ENCODE measurements around the gene RHBDD1. TPM values are rescaled to one million over a fixed set of nuclear protein-coding genes. Genes with fewer than 3 reads are reported as not detected.

RHBDD1 gene, protein sequence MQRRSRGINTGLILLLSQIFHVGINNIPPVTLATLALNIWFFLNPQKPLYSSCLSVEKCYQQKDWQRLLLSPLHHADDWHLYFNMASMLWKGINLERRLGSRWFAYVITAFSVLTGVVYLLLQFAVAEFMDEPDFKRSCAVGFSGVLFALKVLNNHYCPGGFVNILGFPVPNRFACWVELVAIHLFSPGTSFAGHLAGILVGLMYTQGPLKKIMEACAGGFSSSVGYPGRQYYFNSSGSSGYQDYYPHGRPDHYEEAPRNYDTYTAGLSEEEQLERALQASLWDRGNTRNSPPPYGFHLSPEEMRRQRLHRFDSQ
- 34.7 TPM for total RNA-seq (2013)
- polyA plus RNA-seq (10 to 100 TPM in 2 of 3 donors, 1 to 10 TPM in 1; 8.1 to 19.5 (median 15.5) TPM), polyA minus RNA-seq (14.8 and 35.0 TPM in 2 replicates), total RNA-seq (13.4 to 29.1 (median 23.3) reads per million in 11 experiments)

DNA sequence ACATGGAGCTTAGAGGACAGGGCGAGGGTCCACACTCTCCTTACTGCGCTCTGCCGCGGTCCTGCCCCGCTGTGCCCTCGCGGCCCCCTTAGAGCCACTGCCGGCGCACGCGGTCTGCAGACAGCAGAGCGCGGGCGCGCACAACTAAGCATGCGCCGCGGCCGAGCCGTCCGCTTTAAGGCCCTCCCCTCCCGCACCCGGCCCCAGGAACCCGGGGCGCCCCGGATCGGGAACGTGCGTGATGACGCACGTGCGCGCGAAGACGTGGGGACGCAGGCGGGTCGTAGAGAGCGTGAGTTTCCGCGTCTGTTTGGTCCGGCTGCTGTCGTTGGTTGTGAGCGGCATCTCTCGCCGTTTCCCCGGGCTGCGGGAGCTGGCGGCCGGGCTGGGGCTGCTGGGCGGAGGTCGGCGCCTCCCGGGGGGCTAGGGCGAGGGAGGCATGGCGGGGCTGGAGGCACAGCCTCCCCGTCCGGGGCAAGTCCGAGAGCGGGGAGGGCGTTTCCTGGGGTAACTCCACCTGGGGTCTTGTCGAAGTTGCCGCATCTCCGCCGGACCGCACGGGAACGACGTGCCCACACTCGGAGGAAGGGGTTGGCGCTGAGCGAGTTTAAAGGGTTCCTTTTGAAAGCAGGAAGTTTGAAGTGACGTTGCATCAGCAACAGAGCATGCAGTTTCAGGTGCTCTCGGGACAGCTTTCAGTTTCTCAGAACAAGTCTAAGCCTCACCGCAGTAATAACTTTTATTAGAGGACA is at the start of gene RHBDD1:
RHBDD1 (plus strand) TSS at position 259 of the 752 bp plus-strand sequence. CDS start 28,640 bp downstream, outside the sequence.
- peaks cover 20% of the 10 kb centered on the region for H3K4me1 Mint-ChIP-seq

DNA sequence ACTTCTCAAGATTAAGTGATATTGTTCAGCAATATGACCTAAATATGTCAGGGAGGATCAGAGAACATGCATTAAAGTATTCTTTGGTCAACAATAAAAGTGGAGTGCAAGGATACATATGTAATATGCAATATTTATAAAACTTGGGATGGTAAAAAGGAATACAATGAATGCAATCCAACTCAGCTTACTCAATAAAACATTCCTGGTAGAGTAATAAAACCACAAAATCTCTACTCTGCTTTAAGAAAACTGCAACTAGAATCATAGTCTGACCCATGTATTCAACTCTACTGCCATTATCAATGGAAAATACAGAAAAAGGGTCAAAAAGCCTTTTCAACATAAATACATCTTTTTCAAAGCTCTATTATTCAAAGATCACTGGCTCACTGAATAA is 47.8 kb upstream of the RHBDD1 start:
- Histone ChIP-seq H3K4me1 (ENCODE audit: control insufficient read depth in 1 of 2, insufficient read depth in 2 of 2, low read length in 2 of 2) (peaks cover 14 to 21% of the 10 kb centered on the region in 2 donors), H3K4me2 (replicated peaks; ENCODE audit: extremely low read depth, low read length, poor library complexity, severe bottlenecking) (no peak overlapping the region), H3K9me3 (replicated peaks in 1 of 2; ENCODE audit: control insufficient read depth in 1 of 2, insufficient read depth in 1 of 2, low read length in 2 of 2) (no peaks in the 10 kb centered on the region), H3K9ac (ENCODE audit: insufficient read depth, low read length, poor library complexity, severe bottlenecking) (no peak overlapping the region), H2AFZ (ENCODE audit: insufficient read depth, low read depth, low read length, poor library complexity, severe bottlenecking) (no peak overlapping the region), H3K27me3 (ENCODE audit: control insufficient read depth in 2 of 2, insufficient read depth in 2 of 2, low read length in 2 of 2) (peaks cover 7% of the 10 kb centered on the region in 2 donors), H3K36me3 (replicated peaks in 1 of 2; ENCODE audit: control insufficient read depth in 1 of 2, insufficient read depth in 2 of 2, low read length in 2 of 2) (no peaks in the 10 kb centered on the region), H3K27ac (ENCODE audit: low read depth in 1 of 2, low read length in 2 of 2) (no peak overlapping the region), H3K79me2 (ENCODE audit: insufficient read depth, low read length) (no peaks in the 10 kb centered on the region), H4K20me1 (ENCODE audit: insufficient read depth, low read length) (no peaks in the 10 kb centered on the region), H3K4me3 (replicated peaks in 1 of 3; ENCODE audit: low read depth in 2 of 3, low read length in 3 of 3) (no peak overlapping the region)
- peaks cover 14% of the 10 kb centered on the region for H3K4me1 Mint-ChIP-seq
- H3K27me3 Mint-ChIP-seq (ENCODE audit: low read depth in 3 of 3) = peaks cover 2 to 9% (median 9%) of the 10 kb centered on the region in 3 donors
- no peaks in the 10 kb centered on the region for H3K36me3 Mint-ChIP-seq
- H3K4me3 Mint-ChIP-seq = no peak overlapping the region
- intact Hi-C loops (cut with micrococcal nuclease) = no loop called here
- H3K9me3 Mint-ChIP-seq = peaks cover 2 to 13% (median 5%) of the 10 kb centered on the region in 7 donors
- H3K27ac Mint-ChIP-seq = no peak overlapping the region
- TF ChIP-seq, protein P1, sequence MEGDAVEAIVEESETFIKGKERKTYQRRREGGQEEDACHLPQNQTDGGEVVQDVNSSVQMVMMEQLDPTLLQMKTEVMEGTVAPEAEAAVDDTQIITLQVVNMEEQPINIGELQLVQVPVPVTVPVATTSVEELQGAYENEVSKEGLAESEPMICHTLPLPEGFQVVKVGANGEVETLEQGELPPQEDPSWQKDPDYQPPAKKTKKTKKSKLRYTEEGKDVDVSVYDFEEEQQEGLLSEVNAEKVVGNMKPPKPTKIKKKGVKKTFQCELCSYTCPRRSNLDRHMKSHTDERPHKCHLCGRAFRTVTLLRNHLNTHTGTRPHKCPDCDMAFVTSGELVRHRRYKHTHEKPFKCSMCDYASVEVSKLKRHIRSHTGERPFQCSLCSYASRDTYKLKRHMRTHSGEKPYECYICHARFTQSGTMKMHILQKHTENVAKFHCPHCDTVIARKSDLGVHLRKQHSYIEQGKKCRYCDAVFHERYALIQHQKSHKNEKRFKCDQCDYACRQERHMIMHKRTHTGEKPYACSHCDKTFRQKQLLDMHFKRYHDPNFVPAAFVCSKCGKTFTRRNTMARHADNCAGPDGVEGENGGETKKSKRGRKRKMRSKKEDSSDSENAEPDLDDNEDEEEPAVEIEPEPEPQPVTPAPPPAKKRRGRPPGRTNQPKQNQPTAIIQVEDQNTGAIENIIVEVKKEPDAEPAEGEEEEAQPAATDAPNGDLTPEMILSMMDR (IDR thresholded peaks at IDR 0.05) = no peak
- DNase-seq = no peak

More for the DNA sequence above, at the start of gene RHBDD1:
- Mint-ChIP-seq H3K27ac (peak within 1 kb of the TSS; percentile 96 to 99 (median 98)), H3K9me3 (peaks cover 0 to 3% (median 0%) of the 10 kb centered on the region in 7 donors), H3K27me3 (ENCODE audit: low read depth in 3 of 3) (no peaks in the 10 kb centered on the region), H3K36me3 (peaks cover 18 to 22% of the 10 kb centered on the region in 2 donors), H3K4me3 (peak within 1 kb of the TSS; percentile 88 to 93)
- Histone ChIP-seq H2AFZ (ENCODE audit: insufficient read depth, low read depth, low read length, poor library complexity, severe bottlenecking) (peak within 1 kb of the TSS; percentile 92), H3K9ac (ENCODE audit: insufficient read depth, low read length, poor library complexity, severe bottlenecking) (peak within 1 kb of the TSS; percentile 98), H3K4me2 (replicated peaks; ENCODE audit: extremely low read depth, low read length, poor library complexity, severe bottlenecking) (peak within 1 kb of the TSS; percentile 74), H3K27ac (ENCODE audit: low read depth in 1 of 2, low read length in 2 of 2) (peak within 1 kb of the TSS; percentile 98), H3K27me3 (ENCODE audit: control insufficient read depth in 2 of 2, insufficient read depth in 2 of 2, low read length in 2 of 2) (no peaks in the 10 kb centered on the region), H3K79me2 (ENCODE audit: insufficient read depth, low read length) (peaks cover 20% of the 10 kb centered on the region), H3K4me1 (ENCODE audit: control insufficient read depth in 1 of 2, insufficient read depth in 2 of 2, low read length in 2 of 2) (peaks cover 18 to 27% of the 10 kb centered on the region in 2 donors), H3K4me3 (replicated peaks in 1 of 3; ENCODE audit: low read depth in 2 of 3, low read length in 3 of 3) (peak within 1 kb of the TSS; percentile 60 to 79 (median 73)), H3K9me3 (replicated peaks in 1 of 2; ENCODE audit: control insufficient read depth in 1 of 2, insufficient read depth in 1 of 2, low read length in 2 of 2) (no peaks in the 10 kb centered on the region), H3K36me3 (replicated peaks in 1 of 2; ENCODE audit: control insufficient read depth in 1 of 2, insufficient read depth in 2 of 2, low read length in 2 of 2) (peaks cover 2 to 5% of the 10 kb centered on the region in 2 donors), H4K20me1 (ENCODE audit: insufficient read depth, low read length) (no peaks in the 10 kb centered on the region)
- TF ChIP-seq, protein P1 (IDR thresholded peaks at IDR 0.05) = no peak
- WGBS (ENCODE audit: insufficient coverage) = under 1% methylated on average over 74 of the region's 75 CpGs
- intact Hi-C loops (cut with micrococcal nuclease) = no loop called here
- DNase-seq = peak; percentile 91 to 93 (median 91)

Data from CD14-positive monocyte (primary cell).